GM12878 (cell line): ENCODE data around the gene HRH3.

Experiments used
- CTCF ChIP-seq, 3 experiments: IDR thresholded peaks in 2 of 3; conservative IDR thresholded peaks in 1 of 3; 2 replicates each; pipeline ENCODE4 v1.5.1; 2011; ENCODE audit warnings: low read depth in 3 of 3, low read length in 3 of 3, mild to moderate bottlenecking in 3 of 3, control low read depth in 2 of 3, moderate library complexity in 2 of 3, inconsistent platforms in 1 of 3, mixed read lengths in 1 of 3; ENCODE audit not compliant: control insufficient read depth in 2 of 3, insufficient read depth in 1 of 3; ENCODE audit errors: extremely low read depth in 1 of 3
- IRF3 ChIP-seq: fragments of 450-650 bp; IDR thresholded peaks from 2 replicates; pipeline ENCODE4 v1.6.1; 2014; ENCODE audit warnings: mild to moderate bottlenecking
- POLR2A ChIP-seq: IDR thresholded peaks from 2 replicates; pipeline ENCODE4 v1.6.1; 2011; ENCODE audit warnings: low read depth, mild to moderate bottlenecking, low read length
- POLR2AphosphoS5 ChIP-seq: IDR thresholded peaks from 2 replicates; pipeline ENCODE4 v1.6.1; 2011; ENCODE audit warnings: mild to moderate bottlenecking, low read length, inconsistent platforms
- YY1 ChIP-seq: IDR thresholded peaks from 2 replicates; pipeline ENCODE4 v1.6.1; 2011; ENCODE audit warnings: low read depth, mild to moderate bottlenecking, low read length
- ZZZ3 ChIP-seq: IDR thresholded peaks from 2 replicates; pipeline ENCODE4 v1.6.1; 2011; ENCODE audit warnings: low read depth; ENCODE audit not compliant: control insufficient read depth, insufficient read length

- TF ChIP-seq CTCF (IDR thresholded peaks at IDR 0.05 in 2 of 3, conservative IDR thresholded peaks at IDR 0.05 in 1 of 3; ENCODE audit: control insufficient read depth in 2 of 3, extremely low read depth in 1 of 3, insufficient read depth in 1 of 3, low read depth in 3 of 3, low read length in 3 of 3) (no peak), YY1 (no peak), ZZZ3 (no peak), POLR2A (no peak), IRF3 (no peak), POLR2AphosphoS5 (no peak)
These were observed 18.0 kb downstream of the HRH3 start for GRCh38 chr20:62202083-62202395.
